ENCODE results near the gene NCOA3.

NCOA3 gene

DNA sequence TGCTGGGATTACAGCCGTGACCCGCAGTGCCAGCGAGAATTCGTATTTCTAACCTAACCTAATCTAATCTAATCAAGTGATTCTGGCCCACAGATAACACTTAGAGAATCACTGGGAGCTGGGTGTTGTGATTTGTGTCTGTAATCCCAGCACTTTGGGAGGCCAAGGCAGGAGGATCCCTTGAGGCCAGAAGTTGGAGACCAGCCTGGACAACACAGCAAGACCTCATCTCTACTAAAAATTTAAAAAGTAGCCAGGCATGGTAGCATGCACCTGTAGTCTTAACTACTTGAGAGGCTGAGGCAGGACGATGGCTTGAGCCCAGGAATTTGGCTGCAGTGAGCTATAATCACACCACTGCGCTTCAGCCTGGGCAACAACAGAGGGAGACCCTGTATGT, 21.4 kb upstream of the NCOA3 start:
- no peak overlapping the region for H3K27ac ChIP-seq
- TF ChIP-seq, protein P1, sequence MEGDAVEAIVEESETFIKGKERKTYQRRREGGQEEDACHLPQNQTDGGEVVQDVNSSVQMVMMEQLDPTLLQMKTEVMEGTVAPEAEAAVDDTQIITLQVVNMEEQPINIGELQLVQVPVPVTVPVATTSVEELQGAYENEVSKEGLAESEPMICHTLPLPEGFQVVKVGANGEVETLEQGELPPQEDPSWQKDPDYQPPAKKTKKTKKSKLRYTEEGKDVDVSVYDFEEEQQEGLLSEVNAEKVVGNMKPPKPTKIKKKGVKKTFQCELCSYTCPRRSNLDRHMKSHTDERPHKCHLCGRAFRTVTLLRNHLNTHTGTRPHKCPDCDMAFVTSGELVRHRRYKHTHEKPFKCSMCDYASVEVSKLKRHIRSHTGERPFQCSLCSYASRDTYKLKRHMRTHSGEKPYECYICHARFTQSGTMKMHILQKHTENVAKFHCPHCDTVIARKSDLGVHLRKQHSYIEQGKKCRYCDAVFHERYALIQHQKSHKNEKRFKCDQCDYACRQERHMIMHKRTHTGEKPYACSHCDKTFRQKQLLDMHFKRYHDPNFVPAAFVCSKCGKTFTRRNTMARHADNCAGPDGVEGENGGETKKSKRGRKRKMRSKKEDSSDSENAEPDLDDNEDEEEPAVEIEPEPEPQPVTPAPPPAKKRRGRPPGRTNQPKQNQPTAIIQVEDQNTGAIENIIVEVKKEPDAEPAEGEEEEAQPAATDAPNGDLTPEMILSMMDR (conservative IDR thresholded peaks at IDR 0.05): no peak

DNA sequence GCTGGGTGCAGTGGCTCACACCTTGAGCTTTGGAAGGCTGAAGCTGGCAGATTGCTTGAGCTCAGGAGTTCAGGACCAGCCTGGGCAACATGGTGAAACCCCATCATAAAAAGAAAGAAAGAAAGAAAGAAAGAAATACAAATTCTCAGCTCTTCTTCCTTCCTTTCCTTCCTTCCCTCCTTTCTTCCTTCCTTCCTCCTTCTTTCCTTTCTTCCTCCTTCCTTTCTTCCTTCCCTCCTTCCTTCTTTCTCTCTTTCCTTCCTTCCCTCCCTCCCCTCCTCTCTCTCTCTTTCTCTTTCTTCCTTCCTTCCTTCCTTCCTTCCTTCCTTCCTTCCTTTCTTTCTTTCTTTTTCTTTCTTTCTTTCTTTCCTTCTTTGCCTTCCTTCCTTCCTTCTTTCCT, 21.0 kb upstream of the NCOA3 start:
- no peak overlapping the region for H3K27ac ChIP-seq
- TF ChIP-seq, protein P1 (conservative IDR thresholded peaks at IDR 0.05): no peak

DNA sequence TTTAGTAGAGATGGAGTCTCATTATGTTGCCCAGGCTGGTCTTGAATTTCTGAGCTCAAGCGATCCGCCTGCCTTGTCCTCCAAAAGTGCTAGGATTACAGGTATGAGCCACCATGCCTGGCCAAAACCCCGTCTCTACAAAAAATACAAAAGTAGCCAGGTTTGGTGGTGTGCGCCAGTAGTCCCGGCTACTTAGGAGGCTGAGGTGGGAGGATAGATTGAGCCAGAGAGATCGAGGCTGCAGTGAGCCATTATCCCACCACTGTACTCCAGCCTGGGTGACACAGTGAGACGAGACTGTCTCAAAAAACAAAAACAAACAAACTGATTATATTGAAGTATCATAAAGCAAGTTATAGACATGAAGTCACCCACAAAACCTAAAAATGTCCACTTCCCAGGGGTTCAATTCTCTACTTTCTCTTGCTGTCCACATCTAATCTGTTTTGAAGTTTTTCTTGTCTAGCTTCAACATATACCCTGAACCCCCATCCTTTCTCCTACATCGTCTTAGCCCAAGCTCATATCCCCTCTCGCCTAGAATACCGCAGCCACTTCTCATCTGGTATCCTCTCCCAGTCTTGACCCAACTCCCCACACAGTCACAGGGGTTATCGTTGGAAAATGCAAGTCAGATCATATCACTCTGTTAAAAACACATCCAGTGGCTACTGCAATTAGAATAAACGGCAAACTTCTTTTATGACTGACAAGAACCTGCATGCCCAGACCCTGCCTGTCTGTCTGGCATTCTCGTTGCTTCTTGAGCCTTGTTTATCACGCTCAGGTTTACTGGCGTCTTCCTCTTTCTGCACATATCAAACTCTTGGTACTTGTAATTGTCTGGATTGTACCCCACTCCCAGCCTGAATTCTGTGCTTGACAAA, 20.1 kb upstream of the NCOA3 start:
- TF ChIP-seq, protein P1 (conservative IDR thresholded peaks at IDR 0.05): no peak
- no peak overlapping the region for H3K27ac ChIP-seq

DNA sequence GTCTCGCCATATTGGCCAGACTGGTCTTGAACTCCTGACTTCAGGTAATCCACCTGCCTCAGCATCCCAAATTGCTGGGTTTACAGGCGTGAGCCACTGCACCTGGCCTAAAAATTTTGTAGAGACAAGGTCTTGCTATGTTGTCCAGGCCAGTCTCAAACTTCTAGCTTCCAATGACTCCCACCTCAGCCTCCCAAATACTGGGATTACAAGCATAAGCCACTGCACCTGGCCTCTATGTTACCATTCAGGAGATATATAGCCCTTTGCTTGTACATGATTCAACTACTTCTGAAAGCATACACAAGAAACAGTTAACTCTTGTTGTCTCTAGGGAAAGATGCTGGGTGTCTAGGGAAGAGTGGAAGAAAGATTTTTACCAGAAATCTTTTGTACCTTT, 19.0 kb upstream of the NCOA3 start:
- TF ChIP-seq, protein P1 (conservative IDR thresholded peaks at IDR 0.05): no peak
- H3K27ac ChIP-seq: no peak overlapping the region

DNA sequence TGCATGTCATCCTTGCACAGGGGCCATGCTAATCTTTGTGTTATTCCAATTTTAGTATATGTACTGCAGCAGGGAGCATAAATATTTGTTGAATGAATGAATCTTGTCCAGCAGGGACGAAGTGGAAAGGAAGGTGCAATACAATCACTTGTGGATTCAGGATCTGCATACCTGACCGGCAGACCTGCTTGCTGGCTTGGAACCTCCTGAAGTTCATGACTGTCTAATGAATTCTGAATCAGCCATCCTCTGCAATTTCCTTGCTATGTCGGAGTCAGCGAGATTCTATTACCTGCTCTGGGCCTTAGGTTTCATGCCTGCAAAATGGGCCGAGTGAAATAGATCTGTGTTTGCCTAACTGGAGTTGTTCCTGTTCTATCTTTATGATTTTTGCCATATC, 17.4 kb upstream of the NCOA3 start:
- TF ChIP-seq, protein P1 (conservative IDR thresholded peaks at IDR 0.05): no peak

DNA sequence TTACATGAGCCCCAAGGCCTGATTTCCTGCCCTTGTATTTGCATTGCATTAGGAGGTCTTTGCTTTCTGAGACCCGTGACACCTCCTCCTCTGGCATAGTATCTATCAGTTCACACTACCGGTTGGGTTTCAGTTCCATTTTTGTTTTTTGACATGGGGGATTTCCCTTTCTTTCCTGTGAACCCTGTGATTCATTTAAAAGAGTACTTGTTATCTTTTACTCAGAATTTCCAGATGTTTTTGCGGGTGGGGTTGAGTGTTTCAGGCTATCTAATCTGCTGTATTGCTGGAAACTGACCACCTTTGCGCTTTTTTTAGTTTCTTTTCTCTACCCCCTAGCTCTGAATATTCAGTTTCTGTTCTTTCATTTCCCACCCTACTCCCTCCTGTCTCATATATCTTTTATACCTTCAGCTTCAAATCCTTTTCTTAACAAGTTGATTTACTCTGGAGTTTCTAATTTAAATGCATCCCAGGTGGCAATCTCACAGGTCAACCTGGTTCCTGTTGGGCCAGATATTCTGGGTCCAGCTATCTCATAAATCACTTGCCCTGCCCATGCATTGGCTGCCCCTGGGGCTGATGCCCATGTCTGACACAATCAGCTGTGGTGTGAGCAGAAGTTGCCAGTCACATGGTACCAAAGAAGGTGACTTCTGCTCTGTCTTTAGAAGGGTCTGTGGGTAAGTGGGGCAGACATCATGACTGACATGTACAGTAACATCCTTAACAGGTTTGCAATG, 14.3 kb upstream of the NCOA3 start:
- TF ChIP-seq, protein P1 (conservative IDR thresholded peaks at IDR 0.05): no peak
- H3K27ac ChIP-seq: no peak overlapping the region

More for the DNA sequence above, 17.4 kb upstream of the NCOA3 start:
- no peak overlapping the region for H3K27ac ChIP-seq

DNA sequence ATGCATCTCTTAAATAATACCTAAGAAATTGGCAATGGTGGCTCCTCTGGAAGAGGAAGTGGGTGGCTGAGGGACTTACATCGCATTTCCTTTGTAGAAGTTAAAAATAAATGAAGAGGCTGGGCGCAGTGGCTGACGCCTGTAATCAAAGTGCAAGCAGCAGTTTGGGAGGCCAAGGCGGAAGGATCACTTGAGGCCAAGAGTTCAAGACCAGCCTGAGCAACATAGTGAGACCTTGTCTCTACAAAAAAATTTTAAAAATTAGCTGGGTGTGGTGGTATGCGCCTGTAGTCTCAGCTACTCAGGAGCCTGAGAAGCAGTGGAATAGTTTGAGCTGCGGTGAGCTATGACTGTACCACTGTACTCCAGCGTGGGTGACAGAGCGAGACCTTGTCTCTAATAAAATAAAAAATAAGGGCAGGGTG, 12.2 kb upstream of the NCOA3 start:
- no peak overlapping the region for H3K27ac ChIP-seq
- TF ChIP-seq, protein P1 (conservative IDR thresholded peaks at IDR 0.05): no peak
